Testis (tissue), 5 donors: ENCODE results near the gene DBP. TPM values are rescaled to one million over a fixed set of nuclear protein-coding genes. Genes with fewer than 3 reads are reported as not detected.
A peak's percentile ranks its signal among the peaks of the same experiment; 100 is the strongest.
"Not testable (repeated sequence)": the region's sequence is repeated elsewhere in the genome, so short reads cannot be mapped to it uniquely, and the experiment has no call there.

Experiments
- DNase-seq: peaks from one replicate; pipeline ENCODE4 v3.0.0-alpha.2; 2019
- H3K27ac ChIP-seq, 2 donors: fragments of 200-600 bp; sonication (generic); one replicate each; pipeline ENCODE4 v1.5.1; 2019
- H3K27me3 ChIP-seq: fragments of 200-600 bp; sonication (generic); one replicate; pipeline ENCODE4 v1.5.1; 2019
- H3K36me3 ChIP-seq: fragments of 200-600 bp; sonication (generic); one replicate; pipeline ENCODE4 v1.5.1; 2017; ENCODE audit warnings: low read depth; ENCODE audit errors: missing control alignments
- H3K4me1 ChIP-seq: fragments of 200-600 bp; sonication (generic); one replicate; pipeline ENCODE4 v1.5.1; 2019
- H3K4me3 ChIP-seq, 2 donors: fragments of 200-600 bp; sonication (generic); one replicate each; pipeline ENCODE4 v1.5.1; 2017 to 2019
- H3K9me3 ChIP-seq: fragments of 200-600 bp; sonication (generic); one replicate; pipeline ENCODE4 v1.5.1; 2017
- POLR2A ChIP-seq: fragments of 450-650 bp; IDR thresholded peaks from one replicate; pipeline ENCODE4 v1.6.1; 2017; ENCODE audit warnings: antibody characterized with exemption, mild to moderate bottlenecking, moderate library complexity
- WGBS, 2 donors: methylation state at CpG; one replicate each; pipeline ENCODE4 v1.1.5; 2018; 5-methylcytosine and 5-hydroxymethylcytosine counted together
- intact Hi-C: fragments of 100-400 bp; cut with DNase I; formaldehyde crosslinking; loops from one replicate; pipeline ENCODE4 v1.15.1; 2023; ENCODE audit warnings: low total_unique reads
- long read RNA-seq, 2 donors: transcript quantifications; one replicate each; lab custom pipeline, GENCODE V29; 2026
- polyA plus RNA-seq: library from polyadenylated mRNA; stranded (reverse); fragments of 350-450 nt; fragmentation: Illumina TruSeq; extraction: RNeasy Lipid Tissue Mini Kit (QIAGEN cat#74804); gene quantifications from one replicate; pipeline ENCODE4 v1.2.3, GENCODE V29; 2014; ENCODE audit warnings: low read depth, low replicate concordance; ENCODE audit not compliant: insufficient read depth
- total RNA-seq, 2 donors: library from RNA; depleted of rRNA; stranded (reverse); fragments of >200 nt; gene quantifications; one replicate each; pipeline ENCODE4 v1.2.3, GENCODE V29; 2016
- TF ChIP-seq, protein P1 (sequence below), 3 experiments: fragments of 450-650 bp in 2 of 3; fragments of 200-600 bp in 1 of 3; sonication (generic) in 1 of 3; IDR thresholded peaks; one replicate each; pipeline ENCODE4 v1.5.1; 2016 to 2019; ENCODE audit warnings: antibody characterized with exemption in 3 of 3, mild to moderate bottlenecking in 2 of 3, moderate library complexity in 1 of 3

The DBP gene
- total RNA-seq, result 10 to 100 TPM; 48.9 to 51.0 TPM
- 30.4 TPM for polyA plus RNA-seq
- long read RNA-seq, donor 1, full-length matches to known transcripts, result 23 of 31 reads
- long read RNA-seq, donor 1, partial matches to known transcripts, result 8 of 31 reads
- long read RNA-seq, donor 1, other reads (novel, unspliced or antisense), result 0 of 31 reads
- long read RNA-seq, donor 2, full-length matches to known transcripts, result 22 of 22 reads
- long read RNA-seq, donor 2, partial matches to known transcripts, result 0 of 22 reads
- long read RNA-seq, donor 2, other reads (novel, unspliced or antisense), result 0 of 22 reads

DNA sequence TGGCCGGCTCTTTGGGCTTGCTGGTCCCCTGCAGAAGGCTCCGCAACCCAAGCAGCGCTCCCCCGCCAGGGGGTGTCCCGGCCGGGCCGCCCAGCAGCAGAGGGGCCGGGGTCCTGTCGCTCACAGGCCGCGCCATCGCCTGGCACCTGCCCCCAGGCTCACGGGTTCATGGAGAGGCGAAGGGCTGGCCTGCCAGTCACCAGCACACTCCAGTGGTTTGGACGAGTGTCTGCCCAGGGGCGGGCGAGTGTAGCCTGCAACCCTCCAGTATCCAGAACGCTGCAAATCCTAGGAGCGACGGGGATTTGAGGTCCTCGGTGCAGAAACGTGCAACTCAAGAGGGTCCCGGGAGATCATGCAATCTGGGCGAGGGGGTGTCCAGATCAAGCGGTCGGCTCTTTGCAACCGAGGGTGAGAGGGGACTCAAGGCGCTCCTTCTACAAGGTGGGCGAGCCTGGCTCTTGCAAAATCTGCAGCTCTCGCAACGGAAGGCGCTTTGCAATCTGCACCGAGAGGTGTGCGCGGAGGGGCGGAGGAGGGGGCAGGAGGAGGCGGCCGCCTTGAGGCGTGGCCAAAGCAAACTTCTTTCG is at the start of gene DBP:
DBP (minus strand) TSS at position 521 of the 590 bp plus-strand sequence; CDS start at position 136, 385 bp downstream.
- Histone ChIP-seq H3K9me3 (no peaks in the 10 kb centered on the region), H3K4me3 (peak within 1 kb of the TSS; percentile 72 to 82), H3K27me3 (no peaks in the 10 kb centered on the region), H3K36me3 (no peaks in the 10 kb centered on the region), H3K4me1 (peaks cover 36% of the 10 kb centered on the region), H3K27ac (peak within 1 kb of the TSS; percentile 98 to 99)
- TF ChIP-seq POLR2A, result peak; percentile 60
- TF ChIP-seq, protein P1, sequence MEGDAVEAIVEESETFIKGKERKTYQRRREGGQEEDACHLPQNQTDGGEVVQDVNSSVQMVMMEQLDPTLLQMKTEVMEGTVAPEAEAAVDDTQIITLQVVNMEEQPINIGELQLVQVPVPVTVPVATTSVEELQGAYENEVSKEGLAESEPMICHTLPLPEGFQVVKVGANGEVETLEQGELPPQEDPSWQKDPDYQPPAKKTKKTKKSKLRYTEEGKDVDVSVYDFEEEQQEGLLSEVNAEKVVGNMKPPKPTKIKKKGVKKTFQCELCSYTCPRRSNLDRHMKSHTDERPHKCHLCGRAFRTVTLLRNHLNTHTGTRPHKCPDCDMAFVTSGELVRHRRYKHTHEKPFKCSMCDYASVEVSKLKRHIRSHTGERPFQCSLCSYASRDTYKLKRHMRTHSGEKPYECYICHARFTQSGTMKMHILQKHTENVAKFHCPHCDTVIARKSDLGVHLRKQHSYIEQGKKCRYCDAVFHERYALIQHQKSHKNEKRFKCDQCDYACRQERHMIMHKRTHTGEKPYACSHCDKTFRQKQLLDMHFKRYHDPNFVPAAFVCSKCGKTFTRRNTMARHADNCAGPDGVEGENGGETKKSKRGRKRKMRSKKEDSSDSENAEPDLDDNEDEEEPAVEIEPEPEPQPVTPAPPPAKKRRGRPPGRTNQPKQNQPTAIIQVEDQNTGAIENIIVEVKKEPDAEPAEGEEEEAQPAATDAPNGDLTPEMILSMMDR (IDR thresholded peaks at IDR 0.05), result no peak
- 1% methylated on average over 35 of the region's 40 CpGs; no CpG with 5 or more reads in 1 of the 2 donors for WGBS, 2 donors
- no peak for DNase-seq
- intact Hi-C loops, result no loop called here

- 91 to 93% methylated on average over 7 of the region's 7 CpGs for WGBS, 2 donors
- H3K4me3 ChIP-seq, H3K9me3 ChIP-seq, intact Hi-C loops, H3K27me3 ChIP-seq, DNase-seq, H3K36me3 ChIP-seq: not testable (repeated sequence)
- H3K4me1 ChIP-seq, result peaks cover 12% of the 10 kb centered on the region
- H3K27ac ChIP-seq, result peak overlapping the region in 1 of 2 donors; percentile 50
These were observed 49.5 kb upstream of the DBP start for GRCh38 chr19:48686637-48687036.

- WGBS, 2 donors, result 52 to 57% methylated on average over 3 of the region's 3 CpGs
- peaks cover 12% of the 10 kb centered on the region for H3K4me1 ChIP-seq
- no peaks in the 10 kb centered on the region for H3K27me3 ChIP-seq
- no peak overlapping the region for H3K27ac ChIP-seq
- no peak for TF ChIP-seq POLR2A
- TF ChIP-seq, protein P1 (IDR thresholded peaks at IDR 0.05), result no peak
- H3K4me3 ChIP-seq, result no peak overlapping the region
- no peak for DNase-seq
- H3K36me3 ChIP-seq, result no peaks in the 10 kb centered on the region
- intact Hi-C loops, result no loop called here
- H3K9me3 ChIP-seq, result no peaks in the 10 kb centered on the region
These were observed 48.9 kb upstream of the DBP start for GRCh38 chr19:48686088-48686487.

GRCh38 chr19:48685583-48685982 is 48.4 kb upstream of the DBP start:
- intact Hi-C loops, result no loop called here
- Histone ChIP-seq H3K27ac (no peak overlapping the region), H3K27me3 (no peaks in the 10 kb centered on the region), H3K36me3 (no peaks in the 10 kb centered on the region), H3K4me3 (no peak overlapping the region), H3K4me1 (peaks cover 12% of the 10 kb centered on the region), H3K9me3 (no peaks in the 10 kb centered on the region)
- WGBS, 2 donors, result 85 to 91% methylated on average over 9 of the region's 9 CpGs
- TF ChIP-seq, protein P1 (IDR thresholded peaks at IDR 0.05), result no peak
- TF ChIP-seq POLR2A, result no peak
- no peak for DNase-seq

GRCh38 chr19:48683349-48683748 is 46.2 kb upstream of the DBP start:
- TF ChIP-seq, protein P1 (IDR thresholded peaks at IDR 0.05), result no peak
- TF ChIP-seq POLR2A, result no peak
- Histone ChIP-seq H3K27me3 (no peaks in the 10 kb centered on the region), H3K4me1 (peaks cover 12% of the 10 kb centered on the region), H3K36me3 (no peaks in the 10 kb centered on the region), H3K27ac (no peak overlapping the region), H3K9me3 (no peaks in the 10 kb centered on the region), H3K4me3 (peak overlapping the region; percentile 10 to 48)
- intact Hi-C loops, result no loop called here
- 25 to 50% methylated on average over 11 of the region's 11 CpGs for WGBS, 2 donors
- DNase-seq, result peak; percentile 84
